ENCODE measurements around the gene KCNE5.
"Not testable (repeated sequence)": the region's sequence is repeated elsewhere in the genome, so short reads cannot be mapped to it uniquely, and the experiment has no call there.

KCNE5 gene

DNA sequence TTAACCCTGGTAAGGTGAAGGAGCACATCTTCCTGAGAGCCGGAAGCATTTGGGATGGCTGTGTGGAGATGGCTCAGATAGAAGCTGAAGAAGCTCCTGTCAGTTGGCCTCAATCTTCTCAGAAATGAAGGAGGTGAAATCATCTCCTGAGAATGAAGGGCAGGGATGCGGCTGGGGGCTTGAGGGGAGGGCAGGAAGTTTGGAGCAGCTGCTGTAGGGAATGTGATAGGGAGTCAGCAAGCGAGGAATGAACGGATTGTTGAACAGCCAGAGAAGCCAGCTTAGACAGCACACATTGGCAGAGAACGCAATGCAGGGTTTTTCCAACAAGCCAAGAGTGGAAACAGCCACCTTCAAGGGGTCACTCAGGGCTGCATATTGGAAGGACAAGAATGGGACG is 10.0 kb downstream of the KCNE5 start:
- peaks cover 17% of the 10 kb centered on the region for H3K27me3 ChIP-seq (ENCODE audit: control insufficient read depth, insufficient read depth, low read length)
- H3K27ac ChIP-seq (ENCODE audit: low read depth, low read length), result no peak overlapping the region
- no peak overlapping the region for H3K9ac ChIP-seq (ENCODE audit: low read length)
- H3K4me1 ChIP-seq (ENCODE audit: control insufficient read depth, insufficient read depth, low read length), result no peaks in the 10 kb centered on the region
- H3K4me3 ChIP-seq (ENCODE audit: low read depth, low read length), result no peak overlapping the region
- no peaks in the 10 kb centered on the region for H3K36me3 ChIP-seq (ENCODE audit: control insufficient read depth, insufficient read depth, low read length)
- H3K9me3 ChIP-seq (ENCODE audit: control insufficient read depth, insufficient read depth, low read depth, low read length), result no peaks in the 10 kb centered on the region

DNA sequence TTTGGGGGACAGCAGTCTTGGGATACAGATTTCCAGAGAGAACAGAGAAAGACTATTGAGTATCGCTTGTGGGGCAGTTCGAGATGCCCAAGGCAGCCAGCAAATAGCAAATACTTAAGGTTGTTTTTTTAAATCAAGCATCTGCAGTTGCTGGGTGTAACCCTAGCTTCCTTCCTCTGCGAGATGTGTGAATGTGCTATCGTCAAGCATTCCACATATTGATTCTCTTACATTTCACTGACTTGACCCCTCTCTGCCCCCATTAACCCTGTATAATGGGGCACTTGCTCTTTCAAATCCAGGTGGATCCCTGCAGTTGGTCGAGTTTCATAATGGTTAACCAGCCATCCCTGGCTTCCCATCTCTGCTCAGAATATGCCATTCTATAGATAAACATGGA is 23.5 kb downstream of the KCNE5 start:
- peaks cover 27% of the 10 kb centered on the region; the same call in 1 of the 2 replicates for H3K27me3 ChIP-seq (ENCODE audit: control insufficient read depth, insufficient read depth, low read length)

GRCh38 chrX:109600237-109600651 is 24.7 kb downstream of the KCNE5 start:
- Histone ChIP-seq H3K36me3 (ENCODE audit: control insufficient read depth, insufficient read depth, low read length) (no peaks in the 10 kb centered on the region), H3K9me3 (ENCODE audit: control insufficient read depth, insufficient read depth, low read depth, low read length) (no peaks in the 10 kb centered on the region), H3K9ac (ENCODE audit: low read length) (no peak overlapping the region), H3K4me1 (ENCODE audit: control insufficient read depth, insufficient read depth, low read length) (peaks cover 14% of the 10 kb centered on the region), H3K27me3 (ENCODE audit: control insufficient read depth, insufficient read depth, low read length) (peaks cover 27% of the 10 kb centered on the region; the same call in 1 of the 2 replicates), H3K27ac (ENCODE audit: low read depth, low read length) (no peak overlapping the region), H3K4me3 (ENCODE audit: low read depth, low read length) (0 out of 2 replicates have a peak overlapping the region, but pooled peaks have one; percentile 9)

More for the DNA sequence above, 23.5 kb downstream of the KCNE5 start:
- H3K36me3 ChIP-seq (ENCODE audit: control insufficient read depth, insufficient read depth, low read length), result no peaks in the 10 kb centered on the region
- H3K9me3 ChIP-seq (ENCODE audit: control insufficient read depth, insufficient read depth, low read depth, low read length), result no peaks in the 10 kb centered on the region
- no peak overlapping the region for H3K4me3 ChIP-seq (ENCODE audit: low read depth, low read length)
- H3K27ac ChIP-seq (ENCODE audit: low read depth, low read length), result no peak overlapping the region
- H3K4me1 ChIP-seq (ENCODE audit: control insufficient read depth, insufficient read depth, low read length), result peaks cover 14% of the 10 kb centered on the region
- H3K9ac ChIP-seq (ENCODE audit: low read length), result no peak overlapping the region

GRCh38 chrX:109596015-109596414 is 29.0 kb downstream of the KCNE5 start:
- Histone ChIP-seq H3K4me1 (ENCODE audit: control insufficient read depth, insufficient read depth, low read length) (peaks cover 8% of the 10 kb centered on the region; the same call in 1 of the 2 replicates), H3K9ac (ENCODE audit: low read length) (no peak overlapping the region), H3K36me3 (ENCODE audit: control insufficient read depth, insufficient read depth, low read length) (no peaks in the 10 kb centered on the region), H3K27ac (ENCODE audit: low read depth, low read length) (no peak overlapping the region), H3K4me3 (ENCODE audit: low read depth, low read length) (no peak overlapping the region), H3K9me3 (ENCODE audit: control insufficient read depth, insufficient read depth, low read depth, low read length) (no peaks in the 10 kb centered on the region), H3K27me3 (ENCODE audit: control insufficient read depth, insufficient read depth, low read length) (peaks cover 23% of the 10 kb centered on the region; the same call in 1 of the 2 replicates)

DNA sequence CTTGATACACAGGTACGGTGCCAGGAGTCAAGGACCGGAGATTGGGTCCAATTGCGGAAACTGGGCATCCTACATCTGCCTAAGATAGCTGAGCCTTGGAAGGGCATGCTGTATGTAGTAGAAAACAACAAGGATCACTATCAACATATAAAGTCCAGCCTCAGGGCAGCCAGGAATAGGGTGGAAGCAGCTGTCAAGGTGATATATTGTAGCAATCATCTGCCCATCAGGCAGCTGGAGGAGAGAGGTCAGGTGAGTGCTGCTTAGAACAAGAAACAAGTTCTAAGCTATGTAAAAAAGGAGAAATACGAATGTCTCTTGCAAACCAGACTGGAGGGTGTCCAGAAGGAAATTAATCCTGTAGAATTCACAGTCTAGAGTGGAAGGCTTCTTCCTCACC is 34.8 kb downstream of the KCNE5 start:
- no peaks in the 10 kb centered on the region for H3K4me1 ChIP-seq (ENCODE audit: control insufficient read depth, insufficient read depth, low read length)
- H3K27ac ChIP-seq (ENCODE audit: low read depth, low read length), result no peak overlapping the region
- no peaks in the 10 kb centered on the region for H3K9me3 ChIP-seq (ENCODE audit: control insufficient read depth, insufficient read depth, low read depth, low read length)
- no peak overlapping the region for H3K9ac ChIP-seq (ENCODE audit: low read length)
- peaks cover 28% of the 10 kb centered on the region; the same call in 1 of the 2 replicates for H3K27me3 ChIP-seq (ENCODE audit: control insufficient read depth, insufficient read depth, low read length)
- H3K4me3 ChIP-seq (ENCODE audit: low read depth, low read length), result no peak overlapping the region
- no peaks in the 10 kb centered on the region for H3K36me3 ChIP-seq (ENCODE audit: control insufficient read depth, insufficient read depth, low read length)

DNA sequence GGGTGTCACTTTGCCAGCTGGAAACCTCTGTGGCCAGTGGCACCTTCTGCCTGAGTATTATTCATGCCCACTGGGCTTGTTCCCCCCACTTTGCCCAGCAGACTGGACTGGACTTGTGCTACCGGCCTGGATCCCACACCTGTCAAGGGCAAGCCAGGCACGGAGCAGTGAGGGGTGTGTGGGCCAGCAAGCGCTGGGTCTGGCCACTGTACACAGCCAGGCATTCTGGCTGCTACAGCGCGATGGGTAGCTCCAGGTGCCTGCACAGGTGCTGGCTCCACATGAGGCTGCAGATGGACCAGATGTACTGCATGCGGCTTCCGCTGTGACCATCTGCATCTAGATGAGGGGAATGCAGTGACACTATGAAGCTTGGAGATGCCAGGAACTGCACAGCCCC is 39.5 kb downstream of the KCNE5 start:
- Histone ChIP-seq H3K36me3 (ENCODE audit: control insufficient read depth, insufficient read depth, low read length) (no peaks in the 10 kb centered on the region), H3K4me3 (ENCODE audit: low read depth, low read length) (no peak overlapping the region), H3K27ac (ENCODE audit: low read depth, low read length) (no peak overlapping the region), H3K27me3 (ENCODE audit: control insufficient read depth, insufficient read depth, low read length) (peaks cover 27% of the 10 kb centered on the region; the same call in 1 of the 2 replicates), H3K9me3 (ENCODE audit: control insufficient read depth, insufficient read depth, low read depth, low read length) (no peaks in the 10 kb centered on the region), H3K4me1 (ENCODE audit: control insufficient read depth, insufficient read depth, low read length) (no peaks in the 10 kb centered on the region), H3K9ac (ENCODE audit: low read length) (no peak overlapping the region)

GRCh38 chrX:109578916-109579315 is 46.1 kb downstream of the KCNE5 start:
- H3K4me3 ChIP-seq (ENCODE audit: low read depth, low read length), result no peak overlapping the region
- H3K36me3 ChIP-seq (ENCODE audit: control insufficient read depth, insufficient read depth, low read length), result no peaks in the 10 kb centered on the region
- H3K27ac ChIP-seq (ENCODE audit: low read depth, low read length), result no peak overlapping the region
- no peak overlapping the region for H3K9ac ChIP-seq (ENCODE audit: low read length)
- H3K4me1 ChIP-seq (ENCODE audit: control insufficient read depth, insufficient read depth, low read length), result peaks cover 7% of the 10 kb centered on the region; the same call in 1 of the 2 replicates
- H3K9me3 ChIP-seq (ENCODE audit: control insufficient read depth, insufficient read depth, low read depth, low read length), result no peaks in the 10 kb centered on the region
- H3K27me3 ChIP-seq (ENCODE audit: control insufficient read depth, insufficient read depth, low read length), result peaks cover 30% of the 10 kb centered on the region; the same call in 1 of the 2 replicates

- Histone ChIP-seq H3K27me3 (ENCODE audit: control insufficient read depth, insufficient read depth, low read length) (peaks cover 27% of the 10 kb centered on the region; the same call in 1 of the 2 replicates), H3K4me3 (ENCODE audit: low read depth, low read length) (no peak overlapping the region), H3K27ac (ENCODE audit: low read depth, low read length) (no peak overlapping the region), H3K4me1 (ENCODE audit: control insufficient read depth, insufficient read depth, low read length) (peaks cover 7% of the 10 kb centered on the region; the same call in 1 of the 2 replicates), H3K9me3 (ENCODE audit: control insufficient read depth, insufficient read depth, low read depth, low read length) (no peaks in the 10 kb centered on the region), H3K9ac (ENCODE audit: low read length) (no peak overlapping the region), H3K36me3 (ENCODE audit: control insufficient read depth, insufficient read depth, low read length) (no peaks in the 10 kb centered on the region)
Measured at GRCh38 chrX:109577055-109577454, 47.9 kb downstream of the KCNE5 start.

- H3K9me3 ChIP-seq (ENCODE audit: control insufficient read depth, insufficient read depth, low read depth, low read length); H3K27ac ChIP-seq (ENCODE audit: low read depth, low read length); H3K9ac ChIP-seq (ENCODE audit: low read length); H3K4me1 ChIP-seq (ENCODE audit: control insufficient read depth, insufficient read depth, low read length); H3K36me3 ChIP-seq (ENCODE audit: control insufficient read depth, insufficient read depth, low read length); H3K4me3 ChIP-seq (ENCODE audit: low read depth, low read length): not testable (repeated sequence)
- H3K27me3 ChIP-seq (ENCODE audit: control insufficient read depth, insufficient read depth, low read length), result peaks cover 25% of the 10 kb centered on the region; the same call in 1 of the 2 replicates
Measured at GRCh38 chrX:109576083-109576482, 48.9 kb downstream of the KCNE5 start.
